Measurements from ENCODE around the gene PERCC1.

DNA sequence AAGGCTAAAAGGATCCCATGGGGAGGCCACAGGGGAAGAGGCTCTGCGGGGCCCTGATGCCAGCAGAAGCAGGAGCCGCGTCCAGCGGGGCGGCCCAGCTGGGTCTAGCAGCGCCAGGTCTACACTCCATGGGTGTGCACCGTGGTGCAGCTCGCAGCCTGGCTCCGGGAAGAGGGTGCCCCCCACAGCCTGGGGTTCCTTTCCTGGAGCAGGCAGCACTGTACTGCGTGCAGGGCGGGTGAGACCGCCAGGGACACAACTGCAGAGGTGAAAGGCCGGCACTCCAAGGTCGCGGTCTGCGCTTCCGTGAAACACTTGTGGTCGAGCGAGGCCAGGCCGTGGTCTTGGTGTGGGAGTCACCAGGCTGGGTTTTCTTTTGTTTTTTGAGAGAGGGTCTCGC is 20.0 kb downstream of the PERCC1 start:
- TF ChIP-seq POLR2AphosphoS5 (IDR thresholded peaks at IDR 0.05; ENCODE audit: insufficient read depth in 1 of 2, low read depth in 1 of 2) (no peak), POLR2A (IDR thresholded peaks at IDR 0.05) (no peak)
- TF ChIP-seq, protein P1, sequence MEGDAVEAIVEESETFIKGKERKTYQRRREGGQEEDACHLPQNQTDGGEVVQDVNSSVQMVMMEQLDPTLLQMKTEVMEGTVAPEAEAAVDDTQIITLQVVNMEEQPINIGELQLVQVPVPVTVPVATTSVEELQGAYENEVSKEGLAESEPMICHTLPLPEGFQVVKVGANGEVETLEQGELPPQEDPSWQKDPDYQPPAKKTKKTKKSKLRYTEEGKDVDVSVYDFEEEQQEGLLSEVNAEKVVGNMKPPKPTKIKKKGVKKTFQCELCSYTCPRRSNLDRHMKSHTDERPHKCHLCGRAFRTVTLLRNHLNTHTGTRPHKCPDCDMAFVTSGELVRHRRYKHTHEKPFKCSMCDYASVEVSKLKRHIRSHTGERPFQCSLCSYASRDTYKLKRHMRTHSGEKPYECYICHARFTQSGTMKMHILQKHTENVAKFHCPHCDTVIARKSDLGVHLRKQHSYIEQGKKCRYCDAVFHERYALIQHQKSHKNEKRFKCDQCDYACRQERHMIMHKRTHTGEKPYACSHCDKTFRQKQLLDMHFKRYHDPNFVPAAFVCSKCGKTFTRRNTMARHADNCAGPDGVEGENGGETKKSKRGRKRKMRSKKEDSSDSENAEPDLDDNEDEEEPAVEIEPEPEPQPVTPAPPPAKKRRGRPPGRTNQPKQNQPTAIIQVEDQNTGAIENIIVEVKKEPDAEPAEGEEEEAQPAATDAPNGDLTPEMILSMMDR (IDR thresholded peaks at IDR 0.05): no peak

Data from vagina (tissue), 2 donors.